ENCODE data around the gene RNF168. TPM values are rescaled to one million over a fixed set of nuclear protein-coding genes. Genes with fewer than 3 reads are reported as not detected.
"Not testable (repeated sequence)": the region's sequence is repeated elsewhere in the genome, so short reads cannot be mapped to it uniquely, and the experiment has no call there.

The RNF168 gene
- total and polyA plus RNA-seq, 3 experiments from 2014 or later: 12.9 to 31.1 (median 29.8) TPM

DNA sequence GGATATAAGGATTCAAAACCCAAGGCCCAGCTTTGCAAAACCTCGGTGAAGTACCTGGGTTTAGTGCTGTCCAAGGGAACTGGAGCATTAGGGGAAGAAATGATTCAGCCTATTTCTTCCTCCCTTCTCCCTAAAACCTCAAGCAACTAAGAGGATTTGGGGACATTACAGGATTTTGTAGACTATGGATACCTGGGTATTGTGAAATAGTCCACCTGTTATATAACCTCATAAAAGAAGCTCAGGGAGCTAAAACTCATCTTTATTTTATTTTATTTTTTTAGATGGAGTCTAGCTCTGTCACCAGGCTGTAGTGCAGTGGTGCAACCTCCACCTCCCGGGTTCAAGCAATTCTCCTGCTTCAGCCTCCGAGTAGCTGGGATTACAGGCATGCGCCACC lies 20.3 kb upstream of the RNF168 start:
- Histone ChIP-seq H3K27me3 (ENCODE audit: insufficient read depth, low read length, poor library complexity, severe bottlenecking) (no peaks in the 10 kb centered on the region), H3K36me3 (ENCODE audit: insufficient read depth, low read length) (no peaks in the 10 kb centered on the region), H3K27ac (ENCODE audit: low read depth, low read length) (no peak overlapping the region), H3K4me1 (ENCODE audit: insufficient read depth, low read length) (no peaks in the 10 kb centered on the region), H3K9me3 (ENCODE audit: low read length) (peaks cover 16% of the 10 kb centered on the region), H3K4me3 (ENCODE audit: low read length) (no peak overlapping the region)
- DNase-seq: no peak
- H3K4me3 Mint-ChIP-seq: no peak overlapping the region
- peaks cover 25 to 34% (median 29%) of the 10 kb centered on the region in 5 donors for H3K9me3 Mint-ChIP-seq
- H3K27me3 Mint-ChIP-seq: peaks cover 5 to 12% of the 10 kb centered on the region in 2 donors
- H3K36me3 Mint-ChIP-seq: peaks cover 0 to 18% (median 6%) of the 10 kb centered on the region in 3 donors
- no peak overlapping the region for H3K27ac Mint-ChIP-seq
- POLR2A ChIA-PET: no interaction called here
- peaks cover 0 to 6% (median 3%) of the 10 kb centered on the region in 3 donors for H3K4me1 Mint-ChIP-seq
- CTCF ChIA-PET: interaction anchor here (1.4 to 2.5 kb wide), 3 partner anchors 17 to 270 kb away, joined by 3 to 20 read pairs (median 3); no protein-coding TSS in a partner anchor

DNA sequence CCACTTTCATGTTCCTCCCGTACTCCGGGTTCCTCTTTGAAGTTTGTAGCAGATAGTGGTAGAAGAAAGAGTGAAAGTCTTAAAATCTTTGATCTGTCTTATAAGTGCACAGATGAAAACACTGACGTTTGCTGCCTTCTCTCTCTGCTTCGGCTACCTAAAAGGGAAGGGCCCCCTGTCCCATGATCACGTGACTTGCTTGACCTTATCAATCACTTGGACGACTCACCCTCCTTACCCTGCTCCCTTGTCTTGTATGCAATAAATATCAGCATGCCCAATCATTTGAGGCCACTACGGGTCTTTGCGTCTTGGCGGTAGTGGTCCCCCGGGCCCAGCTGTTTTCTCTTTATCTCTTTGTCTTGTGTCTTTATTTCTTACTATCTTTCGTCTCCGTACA lies 17.7 kb upstream of the RNF168 start:
- Mint-ChIP-seq H3K9me3 (peaks cover 28 to 49% (median 44%) of the 10 kb centered on the region in 5 donors), H3K27me3 (peaks cover 5 to 13% of the 10 kb centered on the region in 2 donors), H3K36me3 (peaks cover 0 to 22% (median 6%) of the 10 kb centered on the region in 3 donors)
- H3K27ac ChIP-seq (ENCODE audit: low read depth, low read length); H3K4me3 Mint-ChIP-seq; POLR2A ChIA-PET; DNase-seq; H3K4me1 ChIP-seq (ENCODE audit: insufficient read depth, low read length); H3K27me3 ChIP-seq (ENCODE audit: insufficient read depth, low read length, poor library complexity, severe bottlenecking); H3K4me3 ChIP-seq (ENCODE audit: low read length); H3K27ac Mint-ChIP-seq; H3K36me3 ChIP-seq (ENCODE audit: insufficient read depth, low read length); H3K4me1 Mint-ChIP-seq: not testable (repeated sequence)
- CTCF ChIA-PET: interaction anchor here (1.4 to 2.5 kb wide), 2 partner anchors 267 to 268 kb away, joined by 7 to 20 read pairs; no protein-coding TSS in a partner anchor
- H3K9me3 ChIP-seq (ENCODE audit: low read length): peaks cover 25% of the 10 kb centered on the region

DNA sequence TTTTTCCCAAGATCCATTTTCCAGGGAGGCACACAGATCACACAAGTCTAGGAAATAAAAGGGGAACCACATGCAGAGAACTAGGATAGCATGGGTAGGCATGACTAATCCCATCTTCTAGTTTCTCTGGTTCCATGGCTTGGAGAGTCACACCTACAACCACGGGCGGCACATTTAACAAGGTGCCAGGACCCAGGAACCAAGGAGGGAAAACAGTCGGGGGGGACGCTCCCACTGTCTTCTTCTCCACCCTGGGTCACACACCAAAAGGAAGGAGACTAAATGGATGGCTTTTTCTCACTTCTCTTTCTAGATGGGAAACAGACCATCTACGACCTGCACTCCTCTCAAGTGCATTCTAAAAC lies 16.1 kb upstream of the RNF168 start:
- CTCF ChIA-PET: interaction anchor here (1.2 to 2.0 kb wide), 3 partner anchors 34 to 266 kb away, joined by 3 to 10 read pairs (median 7); no protein-coding TSS in a partner anchor
- Mint-ChIP-seq H3K27ac (no peak overlapping the region), H3K27me3 (peaks cover 2 to 9% of the 10 kb centered on the region in 2 donors), H3K4me1 (peaks cover 0 to 1% (median 0%) of the 10 kb centered on the region in 3 donors), H3K9me3 (peaks cover 28 to 52% (median 47%) of the 10 kb centered on the region in 5 donors), H3K36me3 (peaks cover 0 to 22% (median 6%) of the 10 kb centered on the region in 3 donors), H3K4me3 (peak overlapping the region in 1 of 7 donors; percentile 23)
- Histone ChIP-seq H3K4me1 (ENCODE audit: insufficient read depth, low read length) (no peaks in the 10 kb centered on the region), H3K4me3 (ENCODE audit: low read length) (no peak overlapping the region), H3K36me3 (ENCODE audit: insufficient read depth, low read length) (no peaks in the 10 kb centered on the region), H3K27ac (ENCODE audit: low read depth, low read length) (no peak overlapping the region), H3K27me3 (ENCODE audit: insufficient read depth, low read length, poor library complexity, severe bottlenecking) (no peaks in the 10 kb centered on the region), H3K9me3 (ENCODE audit: low read length) (peaks cover 25% of the 10 kb centered on the region)
- DNase-seq: peak in 1 of 5 donors; percentile 18
- POLR2A ChIA-PET: no interaction called here

DNA sequence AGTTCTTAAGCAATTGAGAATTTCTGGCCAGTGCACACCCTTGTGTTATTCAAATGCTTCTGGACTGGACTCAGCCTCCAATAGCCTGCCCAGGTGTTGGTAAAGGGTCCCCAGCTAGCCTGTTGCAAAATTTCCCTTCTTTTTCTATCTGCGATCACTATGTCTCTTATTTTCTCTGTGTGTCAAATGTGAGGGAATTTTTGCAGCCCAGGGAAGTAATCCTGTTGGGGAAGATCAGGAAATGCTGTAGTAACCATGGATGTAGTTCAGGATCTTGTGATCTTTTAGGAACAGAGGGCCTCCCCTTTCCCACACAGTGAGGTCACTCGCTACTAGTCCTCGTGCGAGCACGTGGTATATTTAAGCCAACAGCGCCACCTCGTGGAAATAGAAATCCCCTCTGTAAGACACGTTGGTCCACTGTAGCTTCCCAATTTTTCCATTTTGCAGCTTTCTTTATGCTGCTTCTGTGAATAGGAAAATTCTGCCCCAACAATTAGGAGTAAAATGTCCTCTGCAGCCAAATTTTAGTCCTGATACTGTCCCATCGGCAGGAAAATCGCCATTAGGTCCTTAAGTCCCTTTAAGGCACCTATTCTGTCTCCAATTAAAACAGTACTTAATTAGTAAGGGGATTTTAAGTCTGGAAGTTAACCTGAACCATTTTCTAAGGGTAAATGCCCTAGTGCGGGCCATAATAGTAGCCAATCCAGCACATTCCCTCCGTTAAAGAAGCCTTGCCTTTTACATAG lies 15.6 kb upstream of the RNF168 start:
- POLR2A ChIA-PET: no interaction called here
- peak; percentile 28 to 72 (median 40) for DNase-seq
- Mint-ChIP-seq H3K27ac (no peak overlapping the region), H3K36me3 (peaks cover 0 to 22% (median 6%) of the 10 kb centered on the region in 3 donors), H3K9me3 (peaks cover 28 to 52% (median 47%) of the 10 kb centered on the region in 5 donors), H3K27me3 (peaks cover 2 to 9% of the 10 kb centered on the region in 2 donors), H3K4me3 (no peak overlapping the region), H3K4me1 (peaks cover 0 to 1% (median 0%) of the 10 kb centered on the region in 3 donors)
- CTCF ChIA-PET: interaction anchor here (0.8 to 2.2 kb wide), 4 partner anchors 10 to 265 kb away, joined by 3 to 10 read pairs (median 4); no protein-coding TSS in a partner anchor
- H3K9me3 ChIP-seq (ENCODE audit: low read length): peaks cover 25% of the 10 kb centered on the region
- no peaks in the 10 kb centered on the region for H3K27me3 ChIP-seq (ENCODE audit: insufficient read depth, low read length, poor library complexity, severe bottlenecking)
- no peak overlapping the region for H3K27ac ChIP-seq (ENCODE audit: low read depth, low read length)
- no peaks in the 10 kb centered on the region for H3K4me1 ChIP-seq (ENCODE audit: insufficient read depth, low read length)
- no peaks in the 10 kb centered on the region for H3K36me3 ChIP-seq (ENCODE audit: insufficient read depth, low read length)
- H3K4me3 ChIP-seq (ENCODE audit: low read length): no peak overlapping the region

DNA sequence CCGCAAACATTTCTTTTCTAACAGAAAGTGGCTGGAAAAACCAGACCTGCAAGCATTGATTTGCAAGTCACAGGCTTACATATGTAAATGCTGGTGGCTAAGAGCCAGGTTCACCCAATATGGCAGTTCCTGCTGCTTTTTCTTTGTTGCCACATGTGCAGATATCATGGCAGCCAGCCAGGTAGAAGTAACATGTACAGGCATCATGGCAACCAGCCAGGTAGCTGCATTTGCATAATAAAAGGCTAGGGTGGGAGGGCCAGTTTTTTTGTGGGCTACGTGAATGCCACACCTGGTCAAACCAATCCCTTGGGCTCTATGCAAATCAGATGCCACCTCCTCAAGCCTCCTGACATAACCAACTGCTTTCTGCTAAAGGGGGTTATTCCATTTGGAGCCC lies 14.4 kb upstream of the RNF168 start:
- CTCF ChIA-PET: interaction anchor here (1.3 to 2.2 kb wide), 3 partner anchors 10 to 264 kb away, joined by 4 to 10 read pairs (median 6); no protein-coding TSS in a partner anchor
- H3K9me3 ChIP-seq (ENCODE audit: low read length): peaks cover 25% of the 10 kb centered on the region
- H3K36me3 ChIP-seq (ENCODE audit: insufficient read depth, low read length): no peaks in the 10 kb centered on the region
- DNase-seq: no peak
- Mint-ChIP-seq H3K36me3 (peaks cover 0 to 27% (median 6%) of the 10 kb centered on the region in 3 donors), H3K4me3 (no peak overlapping the region), H3K9me3 (peaks cover 28 to 52% (median 47%) of the 10 kb centered on the region in 5 donors), H3K27ac (no peak overlapping the region), H3K27me3 (peaks cover 2 to 9% of the 10 kb centered on the region in 2 donors), H3K4me1 (peaks cover 0 to 1% (median 0%) of the 10 kb centered on the region in 3 donors)
- no peaks in the 10 kb centered on the region for H3K27me3 ChIP-seq (ENCODE audit: insufficient read depth, low read length, poor library complexity, severe bottlenecking)
- H3K4me3 ChIP-seq (ENCODE audit: low read length): no peak overlapping the region
- no peaks in the 10 kb centered on the region for H3K4me1 ChIP-seq (ENCODE audit: insufficient read depth, low read length)
- POLR2A ChIA-PET: no interaction called here
- H3K27ac ChIP-seq (ENCODE audit: low read depth, low read length): no peak overlapping the region

DNA sequence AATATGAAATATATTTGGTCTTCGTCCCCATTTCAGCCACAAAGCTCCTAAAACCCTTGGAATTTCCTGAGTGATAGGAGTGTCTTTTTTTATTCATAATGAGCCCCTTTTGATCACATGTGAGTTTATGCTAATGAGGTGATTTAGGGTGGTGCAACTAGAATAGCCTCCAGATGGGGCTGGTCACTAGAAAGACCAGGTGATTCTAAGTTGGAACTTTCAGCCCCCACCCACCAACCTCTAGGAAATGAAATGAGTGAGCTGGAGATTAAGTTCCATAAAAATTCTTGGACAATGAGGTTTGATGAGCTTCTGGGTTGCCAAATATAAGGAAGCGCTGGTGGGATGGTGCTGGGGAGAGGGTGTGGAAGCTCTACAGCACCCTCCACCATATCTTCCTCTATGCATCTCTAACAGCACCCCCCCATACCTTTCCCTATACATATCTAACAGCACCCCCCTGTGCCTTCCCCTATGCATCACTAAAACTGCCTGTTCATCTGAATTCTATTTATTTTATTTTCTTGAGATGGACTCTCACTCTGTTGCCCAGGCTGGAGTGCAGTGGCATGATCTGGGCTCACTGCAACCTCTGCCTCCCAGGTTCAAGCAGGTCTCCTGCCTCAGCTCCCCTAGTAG lies 13.7 kb upstream of the RNF168 start:
- Mint-ChIP-seq H3K27me3 (peaks cover 2 to 9% of the 10 kb centered on the region in 2 donors), H3K9me3 (peaks cover 28 to 49% (median 47%) of the 10 kb centered on the region in 5 donors)
- CTCF ChIA-PET: interaction anchor here (0.9 to 2.2 kb wide), 4 partner anchors 9 to 444 kb away, joined by 3 to 6 read pairs (median 4); no protein-coding TSS in a partner anchor

DNA sequence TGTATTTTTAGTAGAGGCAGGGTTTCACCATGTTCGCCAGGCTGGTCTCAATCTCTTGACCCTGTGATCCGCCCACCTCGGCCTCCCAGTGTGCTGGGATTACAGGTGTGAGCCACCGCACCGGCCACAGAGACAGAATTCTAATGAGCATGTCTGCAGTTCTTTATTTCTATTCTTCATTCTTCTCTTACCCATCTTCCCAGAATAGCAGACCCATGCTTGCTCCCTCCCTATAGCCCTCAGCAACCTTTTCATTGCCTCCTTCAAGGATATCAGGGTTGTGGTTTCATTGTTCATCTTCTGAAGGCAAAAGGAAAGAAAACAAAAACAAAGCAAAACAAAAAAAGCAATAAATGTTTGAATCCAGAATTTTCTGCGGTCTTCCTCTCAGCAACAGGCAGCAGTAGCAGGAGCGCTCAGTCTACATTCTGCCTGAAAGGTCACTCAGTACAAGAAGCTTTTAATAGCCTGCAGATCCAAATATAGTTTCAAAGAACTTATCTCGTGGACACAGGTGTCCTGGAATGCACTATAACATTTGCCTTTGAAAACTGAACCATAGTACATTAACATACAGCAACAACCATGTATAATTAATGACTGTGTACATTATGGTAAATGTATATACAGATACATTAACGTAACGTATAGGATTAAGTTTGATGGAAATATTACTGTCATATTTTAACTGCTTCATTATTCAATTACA lies 11.5 kb upstream of the RNF168 start, which contains the start of gene SMCO1:
Gene SMCO1 (minus strand): TSS at position 434 of the 709 bp plus-strand sequence. CDS start 137 bp downstream, at position 297.
- H3K36me3 Mint-ChIP-seq: peaks cover 0 to 14% (median 3%) of the 10 kb centered on the region in 3 donors
- H3K27me3 Mint-ChIP-seq: peaks cover 0 to 9% of the 10 kb centered on the region in 2 donors
- H3K9me3 Mint-ChIP-seq: peaks cover 13 to 30% (median 27%) of the 10 kb centered on the region in 5 donors
- no peak within 1 kb of the TSS for H3K4me3 Mint-ChIP-seq
- Histone ChIP-seq H3K27ac (ENCODE audit: low read depth, low read length) (peak within 1 kb of the TSS; percentile 59), H3K27me3 (ENCODE audit: insufficient read depth, low read length, poor library complexity, severe bottlenecking) (no peaks in the 10 kb centered on the region), H3K4me1 (ENCODE audit: insufficient read depth, low read length) (no peaks in the 10 kb centered on the region), H3K4me3 (ENCODE audit: low read length) (no peak within 1 kb of the TSS), H3K36me3 (ENCODE audit: insufficient read depth, low read length) (no peaks in the 10 kb centered on the region), H3K9me3 (ENCODE audit: low read length) (peaks cover 21% of the 10 kb centered on the region)
- CTCF ChIA-PET: no interaction called here
- H3K4me1 Mint-ChIP-seq: peaks cover 0 to 1% (median 0%) of the 10 kb centered on the region in 3 donors
- no peak for DNase-seq
- H3K27ac Mint-ChIP-seq: no peak within 1 kb of the TSS
- POLR2A ChIA-PET: no interaction called here

More for the DNA sequence above, 13.7 kb upstream of the RNF168 start:
- POLR2A ChIA-PET: no interaction called here
- Mint-ChIP-seq H3K27ac (peak overlapping the region in 1 of 8 donors; percentile 50), H3K4me1 (peaks cover 0 to 1% (median 0%) of the 10 kb centered on the region in 3 donors), H3K4me3 (no peak overlapping the region), H3K36me3 (peaks cover 0 to 27% (median 6%) of the 10 kb centered on the region in 3 donors)
- Histone ChIP-seq H3K27ac (ENCODE audit: low read depth, low read length) (no peak overlapping the region), H3K4me1 (ENCODE audit: insufficient read depth, low read length) (no peaks in the 10 kb centered on the region), H3K27me3 (ENCODE audit: insufficient read depth, low read length, poor library complexity, severe bottlenecking) (no peaks in the 10 kb centered on the region), H3K36me3 (ENCODE audit: insufficient read depth, low read length) (no peaks in the 10 kb centered on the region), H3K4me3 (ENCODE audit: low read length) (no peak overlapping the region), H3K9me3 (ENCODE audit: low read length) (peaks cover 25% of the 10 kb centered on the region)
- DNase-seq: no peak

Data from CD8-positive, alpha-beta memory T cell (primary cell).